AG04449 (cell line): ENCODE measurements around the gene C20orf202.

Experiments
- CTCF ChIA-PET: fragments of 350-600 bp; formaldehyde crosslinking; extraction: SDS; loops from one replicate; lab custom pipeline; 2021; ENCODE audit warnings: antibody characterized with exemption; lab: Yijun Ruan, JAX
- POLR2A ChIA-PET: fragments of 400-600, 350-600 bp; formaldehyde crosslinking; extraction: SDS; loops from one replicate; lab custom pipeline; 2020; ENCODE audit warnings: antibody characterized with exemption, inconsistent platforms; lab: Yijun Ruan, JAX
- DNase-seq: peaks from one replicate; pipeline ENCODE4 v3.0.0-alpha.2; 2010; ENCODE audit warnings: low read depth, low spot score
- H3K4me3 ChIP-seq: 2 replicates; pipeline ENCODE4 v1.5.1; 2011; ENCODE audit warnings: low read depth, mild to moderate bottlenecking, control low read depth, low read length
- TF ChIP-seq, protein P1 (sequence below): IDR thresholded peaks from one replicate; pipeline ENCODE4 v1.5.1; 2011; ENCODE audit warnings: mild to moderate bottlenecking, moderate library complexity, low read length, control low read depth, inconsistent platforms; ENCODE audit not compliant: insufficient read depth; ENCODE audit errors: missing control alignments

Gene C20orf202

GRCh38 chr20:1225263-1225782, 22.1 kb downstream of the C20orf202 start:
- TF ChIP-seq, protein P1, sequence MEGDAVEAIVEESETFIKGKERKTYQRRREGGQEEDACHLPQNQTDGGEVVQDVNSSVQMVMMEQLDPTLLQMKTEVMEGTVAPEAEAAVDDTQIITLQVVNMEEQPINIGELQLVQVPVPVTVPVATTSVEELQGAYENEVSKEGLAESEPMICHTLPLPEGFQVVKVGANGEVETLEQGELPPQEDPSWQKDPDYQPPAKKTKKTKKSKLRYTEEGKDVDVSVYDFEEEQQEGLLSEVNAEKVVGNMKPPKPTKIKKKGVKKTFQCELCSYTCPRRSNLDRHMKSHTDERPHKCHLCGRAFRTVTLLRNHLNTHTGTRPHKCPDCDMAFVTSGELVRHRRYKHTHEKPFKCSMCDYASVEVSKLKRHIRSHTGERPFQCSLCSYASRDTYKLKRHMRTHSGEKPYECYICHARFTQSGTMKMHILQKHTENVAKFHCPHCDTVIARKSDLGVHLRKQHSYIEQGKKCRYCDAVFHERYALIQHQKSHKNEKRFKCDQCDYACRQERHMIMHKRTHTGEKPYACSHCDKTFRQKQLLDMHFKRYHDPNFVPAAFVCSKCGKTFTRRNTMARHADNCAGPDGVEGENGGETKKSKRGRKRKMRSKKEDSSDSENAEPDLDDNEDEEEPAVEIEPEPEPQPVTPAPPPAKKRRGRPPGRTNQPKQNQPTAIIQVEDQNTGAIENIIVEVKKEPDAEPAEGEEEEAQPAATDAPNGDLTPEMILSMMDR = no peak
- peak overlapping the region; percentile 52 for H3K4me3 ChIP-seq
- CTCF ChIA-PET = interaction anchor here (1.2 to 1.4 kb wide), 2 partner anchors 13 to 15 kb away, joined by 4 to 6 read pairs; no protein-coding TSS in a partner anchor
- POLR2A ChIA-PET = interaction anchor here (0.6 kb wide), 1 partner anchor 12 kb away, joined by 3 read pairs; no protein-coding TSS in a partner anchor
- DNase-seq = no peak

DNA sequence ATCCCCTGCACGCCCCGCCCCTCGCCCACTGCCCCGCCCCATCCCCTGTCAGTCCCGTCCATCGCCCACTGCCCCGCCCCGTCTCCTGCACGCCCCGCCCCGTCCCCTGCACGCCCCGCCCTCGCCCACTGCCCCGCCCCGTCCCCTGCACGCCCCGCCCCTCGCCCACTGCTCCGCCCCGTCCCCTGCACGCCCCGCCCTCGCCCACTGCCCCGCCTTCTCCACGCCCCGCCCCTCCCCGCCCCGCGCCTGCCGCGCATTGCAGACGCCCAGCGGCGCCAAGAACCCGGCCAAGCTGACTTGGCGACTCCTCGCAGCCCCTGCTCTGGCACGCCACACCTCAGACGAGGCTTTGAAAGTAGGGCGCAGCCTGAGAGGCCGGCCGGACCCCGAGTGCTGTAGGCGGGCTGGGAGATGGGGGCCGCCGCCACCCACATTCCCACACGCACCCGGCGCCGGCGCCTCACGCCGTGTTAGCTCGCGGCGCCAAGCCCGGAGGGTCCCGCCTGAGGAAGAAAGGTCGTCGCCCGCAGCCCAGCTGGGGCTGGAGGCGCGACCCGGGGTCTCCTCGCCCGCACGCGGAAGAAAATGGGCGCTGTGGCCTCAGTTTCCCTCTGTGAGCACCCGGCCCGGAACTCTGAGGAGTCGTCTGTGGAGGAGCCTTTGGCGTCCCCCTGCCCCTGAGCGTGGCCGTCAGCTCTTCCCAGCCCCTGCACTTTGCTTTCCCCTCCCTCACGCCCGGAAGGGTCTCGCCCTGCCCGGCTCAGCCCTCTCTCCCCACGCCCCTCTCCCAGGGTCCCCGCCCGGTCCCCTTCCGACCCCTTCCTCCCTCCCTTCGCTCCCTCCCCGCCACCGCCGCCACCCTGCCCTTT, 22.8 kb downstream of the C20orf202 start, which contains the start of gene RAD21L1:
TSS of gene RAD21L1 (plus strand) at position 262 of the 872 bp plus-strand sequence. CDS start 2,410 bp downstream, outside the sequence.
- TF ChIP-seq, protein P1 = no peak
- H3K4me3 ChIP-seq = peak within 1 kb of the TSS; percentile 67
- CTCF ChIA-PET = interaction anchor here (0.9 to 1.6 kb wide), 3 partner anchors 16 to 241 kb away, joined by 3 to 4 read pairs (median 4); partner anchors contain the start of gene NSFL1C
- POLR2A ChIA-PET = interaction anchor here (0.6 kb wide), 1 partner anchor 11 kb away, joined by 3 read pairs; no protein-coding TSS in a partner anchor
- no peak for DNase-seq

- TF ChIP-seq, protein P1 = no peak
- POLR2A ChIA-PET = no interaction called here
- CTCF ChIA-PET = no interaction called here
- no peak overlapping the region for H3K4me3 ChIP-seq
- no peak for DNase-seq
Observed at GRCh38 chr20:1229541-1229940, 26.3 kb downstream of the C20orf202 start.

- TF ChIP-seq, protein P1 = no peak
- CTCF ChIA-PET = no interaction called here
Observed at GRCh38 chr20:1232286-1233111, 29.2 kb downstream of the C20orf202 start.

GRCh38 chr20:1240549-1240948, 37.3 kb downstream of the C20orf202 start:
- no peak overlapping the region for H3K4me3 ChIP-seq
- TF ChIP-seq, protein P1 = no peak
- no peak for DNase-seq
- ChIA-PET POLR2A (no interaction called here), CTCF (interaction anchor here (1.5 kb wide), 2 partner anchors 27 to 132 kb away, joined by 3 read pairs; no protein-coding TSS in a partner anchor)

More at GRCh38 chr20:1232286-1233111, 29.2 kb downstream of the C20orf202 start:
- no peak overlapping the region for H3K4me3 ChIP-seq
- POLR2A ChIA-PET = no interaction called here
- DNase-seq = no peak
